Medulla oblongata (tissue), 1 donor: ENCODE data around the gene CCDC30.

Experiments
- DNase-seq: peaks from one replicate; pipeline ENCODE4 v3.0.0-alpha.2; 2015; ENCODE audit errors: extremely low spot score

The CCDC30 gene

GRCh38 chr1:42690477-42691156, 227.5 kb downstream of the CCDC30 start:
- DNase-seq = no peak

- DNase-seq = no peak
Measured at GRCh38 chr1:42691157-42691498, 228.0 kb downstream of the CCDC30 start.

- DNase-seq = no peak
Measured at GRCh38 chr1:42692461-42692860, 229.4 kb downstream of the CCDC30 start.

DNA sequence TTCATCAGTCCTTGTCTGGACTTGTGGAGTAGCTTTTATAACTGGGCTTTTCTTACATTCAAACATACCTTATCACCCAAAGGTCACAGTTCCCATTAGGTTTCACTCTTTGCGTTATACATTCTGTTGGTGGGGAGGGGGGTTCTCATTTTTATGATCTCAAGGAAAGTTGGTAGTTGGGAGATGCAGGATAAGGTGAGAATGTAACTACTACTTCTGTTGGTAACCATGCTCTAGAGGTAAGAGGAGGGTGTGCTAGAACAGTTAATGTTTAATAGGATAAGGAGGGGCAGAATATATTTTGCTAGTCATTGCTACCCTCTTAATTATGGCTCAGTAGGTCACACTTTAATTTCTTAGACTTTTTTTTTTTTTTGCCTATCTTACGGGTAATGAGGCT, 229.8 kb downstream of the CCDC30 start:
- no peak for DNase-seq

DNA sequence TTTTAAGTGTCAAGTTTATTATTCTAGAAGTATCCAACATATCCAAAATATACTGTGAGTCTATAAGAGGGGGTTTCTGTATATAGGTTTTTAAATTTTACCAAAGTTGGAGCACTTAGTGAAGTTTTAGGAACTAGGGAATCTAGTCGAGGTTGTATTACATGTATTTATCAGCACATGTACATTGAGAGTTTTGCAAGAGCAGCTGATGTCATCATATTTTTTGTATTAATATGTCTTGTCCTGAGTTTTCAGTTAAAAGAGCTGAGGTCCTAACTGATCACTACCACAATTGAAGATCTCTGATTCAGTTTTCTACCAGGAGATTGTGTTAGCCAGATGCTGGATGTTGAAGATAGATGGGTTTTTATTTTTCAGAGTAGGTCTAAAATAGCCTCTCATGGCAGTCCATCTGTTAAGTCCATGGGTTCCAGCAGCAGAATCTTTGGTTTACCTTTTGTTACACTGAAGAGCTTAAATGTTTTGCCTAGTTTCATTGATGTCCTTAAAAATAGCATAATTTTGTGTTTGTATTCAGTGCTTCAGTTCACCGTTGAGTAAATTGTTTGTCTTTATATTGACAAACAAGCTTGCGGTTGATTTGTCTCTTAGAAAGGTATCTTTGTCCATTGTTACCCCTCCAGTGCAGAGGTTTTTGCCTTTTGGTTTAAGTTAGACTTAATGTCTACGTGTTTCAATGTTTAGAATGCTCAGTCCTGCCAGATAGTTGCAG, 235.2 kb downstream of the CCDC30 start:
- DNase-seq = no peak

DNA sequence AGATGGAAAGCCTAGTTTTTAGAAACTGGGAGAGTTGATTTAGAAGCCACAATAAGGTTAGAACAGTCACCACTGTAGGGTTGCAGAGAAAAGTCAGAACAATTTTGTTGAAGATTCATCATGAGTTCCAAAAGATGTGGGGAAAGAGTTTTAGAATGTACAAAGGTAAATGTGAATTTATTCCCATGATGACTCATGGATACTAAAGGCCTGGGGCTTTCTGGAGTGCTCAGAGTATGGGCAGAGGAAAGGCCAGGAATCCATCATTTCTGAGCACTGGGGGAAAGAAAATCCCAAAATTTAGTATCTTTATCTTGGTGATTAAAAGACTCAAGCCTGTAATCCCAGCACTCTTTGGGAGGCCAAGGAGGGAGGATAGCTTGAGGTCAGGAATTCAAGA, 236.9 kb downstream of the CCDC30 start:
- DNase-seq = no peak

- DNase-seq = no peak
Measured at GRCh38 chr1:42703888-42704464, 240.9 kb downstream of the CCDC30 start.
